NT2/D1 (cell line): Measurements from ENCODE around the gene ZNF618.

Source experiments
- DNase-seq: peaks from one replicate; pipeline ENCODE4 v3.0.0-alpha.2; 2011; ENCODE audit warnings: low read depth, low spot score
- H3K27me3 ChIP-seq: 2 replicates; pipeline ENCODE4 v1.6.0; 2011; ENCODE audit warnings: mild to moderate bottlenecking; ENCODE audit not compliant: insufficient read length, insufficient read depth
- H3K36me3 ChIP-seq: 2 replicates; pipeline ENCODE4 v1.6.1; 2011; ENCODE audit warnings: mild to moderate bottlenecking, low read length, mixed read lengths; ENCODE audit not compliant: insufficient read depth, insufficient read length
- H3K4me1 ChIP-seq: 2 replicates; pipeline ENCODE4 v1.5.1; 2011; ENCODE audit not compliant: insufficient read depth, insufficient read length
- H3K4me3 ChIP-seq: 2 replicates; pipeline ENCODE4 v1.5.1; 2011; ENCODE audit warnings: low read depth; ENCODE audit not compliant: insufficient read length
- H3K9ac ChIP-seq: 2 replicates; pipeline ENCODE4 v1.6.0; 2011; ENCODE audit warnings: low read depth; ENCODE audit not compliant: insufficient read length
- H3K9me3 ChIP-seq: 2 replicates; pipeline ENCODE4 v1.5.1; 2011; ENCODE audit warnings: mild to moderate bottlenecking, low read length; ENCODE audit not compliant: insufficient read depth
- SUZ12 ChIP-seq: IDR thresholded peaks from 2 replicates; pipeline ENCODE4 v1.6.1; 2011; ENCODE audit not compliant: insufficient read length, insufficient read depth; ENCODE audit errors: extremely low read depth
- YY1 ChIP-seq: IDR thresholded peaks from 2 replicates; pipeline ENCODE4 v1.6.1; 2011; ENCODE audit not compliant: insufficient read length, insufficient read depth
- ZNF274 ChIP-seq: IDR thresholded peaks from 2 replicates; pipeline ENCODE4 v1.6.1; 2011; ENCODE audit warnings: mild to moderate bottlenecking, low read depth, low read length

Gene ZNF618

DNA sequence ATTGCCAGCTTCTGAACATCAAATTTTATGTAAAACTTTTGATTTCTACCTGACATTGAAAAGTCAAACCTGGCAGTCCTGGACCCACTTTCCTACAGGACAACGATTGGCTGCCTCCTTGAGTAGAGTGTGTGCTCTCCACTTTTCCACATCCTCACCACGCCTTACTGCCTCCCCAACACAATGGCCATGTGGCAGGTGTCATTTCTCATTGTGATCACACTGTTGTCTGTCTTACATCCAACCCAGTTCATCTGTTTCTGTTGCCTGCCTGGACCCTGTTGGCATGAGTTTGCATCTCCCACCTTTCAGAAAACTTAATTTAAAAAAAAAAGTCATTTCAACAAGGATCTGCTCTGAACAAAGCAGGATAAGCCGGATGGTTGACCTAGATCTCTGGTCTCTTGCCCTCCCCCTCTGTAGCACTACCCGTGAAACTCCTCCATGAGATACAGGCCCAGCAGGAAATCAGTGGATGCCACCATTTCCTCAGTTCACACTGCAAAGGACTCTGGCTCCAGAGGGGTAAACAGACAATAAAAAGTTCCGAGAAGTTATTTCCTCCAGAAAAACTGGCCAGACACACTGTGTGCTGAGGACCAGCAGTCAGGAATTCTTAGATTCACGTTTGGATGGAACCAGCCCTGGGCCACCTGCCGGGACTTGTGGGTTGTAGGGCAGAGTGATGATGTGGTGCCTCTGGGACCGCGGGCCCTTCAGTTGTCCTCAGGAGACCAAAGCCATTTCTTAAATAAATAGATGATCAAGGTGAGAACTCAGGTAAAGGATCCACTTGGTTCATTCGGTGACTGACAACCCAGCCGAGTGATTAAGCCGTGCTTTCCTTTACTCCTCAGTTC lies 153.4 kb downstream of the ZNF618 start:
- no peak for DNase-seq
- Histone ChIP-seq H3K4me3 (no peak overlapping the region), H3K36me3 (peaks cover 35% of the 10 kb centered on the region), H3K4me1 (peaks cover 9% of the 10 kb centered on the region), H3K9me3 (no peaks in the 10 kb centered on the region), H3K9ac (no peak overlapping the region), H3K27me3 (no peaks in the 10 kb centered on the region)
- TF ChIP-seq SUZ12 (no peak), ZNF274 (no peak), YY1 (no peak)

DNA sequence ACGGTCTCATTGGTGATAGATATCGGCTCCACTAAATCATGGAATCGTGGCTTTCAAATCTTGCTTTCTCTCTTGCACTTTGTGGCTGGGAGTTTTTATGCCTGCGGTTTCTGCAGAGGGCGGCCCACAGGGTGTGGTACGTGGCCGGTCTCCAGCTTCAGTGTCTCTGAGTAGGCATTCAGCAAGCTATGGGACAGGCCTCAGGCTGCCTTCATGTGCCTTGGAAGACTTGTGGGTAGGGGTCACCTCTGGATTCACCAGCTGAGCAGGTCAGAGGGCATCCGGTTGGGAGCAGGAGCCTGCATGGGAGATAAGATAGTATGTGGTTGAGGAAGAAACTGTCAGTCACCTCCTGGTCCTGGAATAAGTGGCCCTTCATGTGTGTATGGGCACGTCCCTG lies 154.3 kb downstream of the ZNF618 start:
- Histone ChIP-seq H3K9me3 (no peaks in the 10 kb centered on the region), H3K36me3 (peaks cover 42% of the 10 kb centered on the region), H3K27me3 (no peaks in the 10 kb centered on the region), H3K4me1 (peaks cover 4% of the 10 kb centered on the region), H3K4me3 (no peak overlapping the region), H3K9ac (no peak overlapping the region)
- no peak for DNase-seq
- TF ChIP-seq SUZ12 = no peak
- no peak for TF ChIP-seq ZNF274

DNA sequence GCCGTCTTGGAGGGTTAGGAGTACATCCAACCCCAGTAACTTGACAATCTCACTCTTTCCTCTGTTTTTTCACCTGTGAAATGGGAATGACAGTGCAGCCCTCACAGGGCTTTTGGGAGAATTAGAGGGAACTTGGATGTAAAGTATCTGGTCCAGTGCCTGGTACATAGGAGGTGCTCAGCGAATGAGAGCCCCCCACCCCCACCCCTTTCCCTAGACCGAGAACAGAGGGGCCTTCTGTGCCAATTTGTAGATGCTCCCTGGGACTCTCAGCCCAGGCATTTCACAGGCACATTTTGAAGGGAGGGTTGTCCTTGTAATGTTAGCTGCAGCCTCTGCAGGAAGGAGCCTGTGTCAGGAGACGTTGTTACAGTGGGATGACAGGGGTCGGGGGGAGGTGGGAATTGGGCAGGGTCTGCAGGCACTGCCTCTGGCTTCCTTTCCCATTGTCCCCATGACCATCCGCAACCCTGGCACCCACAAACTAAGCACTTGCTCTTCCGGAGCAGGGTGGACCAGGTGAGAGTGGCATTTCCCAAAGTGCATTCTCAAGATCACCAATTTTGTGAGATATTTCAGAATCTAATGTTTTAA lies 155.0 kb downstream of the ZNF618 start:
- no peak for TF ChIP-seq SUZ12
- no peak for TF ChIP-seq YY1
- no peak for TF ChIP-seq ZNF274
- H3K9me3 ChIP-seq = no peaks in the 10 kb centered on the region
- peaks cover 45% of the 10 kb centered on the region for H3K36me3 ChIP-seq
- DNase-seq = no peak
- no peaks in the 10 kb centered on the region for H3K27me3 ChIP-seq
- H3K4me3 ChIP-seq = no peak overlapping the region
- H3K4me1 ChIP-seq = peaks cover 3% of the 10 kb centered on the region
- H3K9ac ChIP-seq = no peak overlapping the region

DNA sequence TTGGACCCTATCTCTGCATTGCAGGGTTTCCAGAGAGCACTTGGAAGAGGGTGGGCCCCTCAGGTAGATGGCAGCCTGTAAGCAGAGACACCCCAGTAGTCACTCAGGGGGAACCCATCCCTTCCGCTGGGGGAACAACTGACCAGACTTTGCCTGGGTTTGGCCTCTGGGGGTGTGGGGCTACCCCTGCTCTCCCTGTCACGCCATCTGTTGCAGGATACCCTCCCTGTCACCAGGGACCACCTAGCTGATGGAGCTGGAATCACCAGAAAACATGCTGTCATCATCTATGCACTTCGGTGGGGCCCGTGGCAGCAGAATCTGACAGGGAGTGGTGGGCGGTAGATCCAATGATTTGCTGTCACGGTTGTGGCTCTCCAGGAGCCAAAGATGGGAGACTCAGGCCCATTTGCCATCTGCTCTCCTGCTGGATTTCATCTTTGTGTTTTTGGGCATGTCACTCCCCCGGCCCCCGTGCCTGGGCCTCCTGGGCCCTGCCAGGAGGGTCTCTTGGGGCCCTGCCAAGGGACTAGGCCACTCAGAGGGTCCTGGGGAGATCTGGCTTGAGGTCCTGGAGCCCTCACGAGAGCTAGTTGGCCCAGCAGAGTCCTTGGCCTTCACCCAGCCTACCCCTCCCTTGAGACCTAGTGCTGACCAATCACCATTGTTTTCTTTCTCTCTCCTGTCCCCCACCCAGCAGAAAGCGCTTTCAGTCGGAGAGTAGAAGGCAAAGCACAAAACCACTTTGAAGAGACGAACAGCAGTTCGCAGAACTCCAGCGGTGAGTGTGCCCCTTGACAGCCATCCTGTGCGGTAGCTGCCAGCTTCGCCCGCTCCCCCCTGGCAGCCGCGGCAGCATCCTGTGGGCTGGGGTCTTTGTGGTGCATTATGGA lies 156.1 kb downstream of the ZNF618 start:
- Histone ChIP-seq H3K9me3 (no peaks in the 10 kb centered on the region), H3K4me1 (peaks cover 2% of the 10 kb centered on the region), H3K9ac (no peak overlapping the region), H3K27me3 (no peaks in the 10 kb centered on the region), H3K4me3 (no peak overlapping the region), H3K36me3 (peaks cover 54% of the 10 kb centered on the region)
- no peak for DNase-seq
- no peak for TF ChIP-seq YY1

DNA sequence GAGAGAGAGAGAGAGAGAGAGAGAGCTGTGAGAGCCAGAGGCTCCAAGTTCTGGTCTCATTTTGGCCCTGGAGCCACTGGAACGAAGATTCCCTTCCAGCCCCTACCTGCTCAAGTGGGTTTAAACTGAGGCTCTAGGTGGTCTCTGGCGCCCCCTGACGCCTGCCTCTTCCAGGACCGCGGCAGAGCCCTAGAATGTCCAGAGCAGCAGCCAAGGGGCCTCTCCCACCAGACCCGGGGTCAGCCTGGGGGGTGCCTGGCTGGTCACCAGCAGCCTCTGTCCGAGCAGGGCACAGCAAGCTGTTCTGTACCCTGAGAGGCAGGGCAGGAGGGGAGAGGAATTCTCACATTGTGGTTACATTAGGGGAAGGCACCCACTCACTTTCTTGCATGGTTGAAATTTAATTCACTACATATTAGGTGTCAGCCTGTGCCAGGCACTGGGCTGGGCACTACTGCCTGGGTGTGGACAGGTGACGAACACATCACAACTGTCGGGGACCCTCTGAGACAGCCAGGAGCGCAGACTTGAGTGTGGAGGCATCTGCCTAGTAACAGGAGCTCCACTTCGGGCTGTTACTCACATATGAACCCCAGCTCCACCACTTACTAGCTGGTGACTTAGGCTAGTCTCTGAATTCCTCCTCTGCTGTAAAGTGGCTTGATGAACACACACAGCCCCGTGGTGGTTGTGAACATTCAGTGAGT lies 157.4 kb downstream of the ZNF618 start:
- H3K4me3 ChIP-seq = no peak overlapping the region
- H3K9ac ChIP-seq = no peak overlapping the region
- TF ChIP-seq ZNF274 = no peak
- TF ChIP-seq SUZ12 = no peak
- no peak for TF ChIP-seq YY1
- peaks cover 3% of the 10 kb centered on the region for H3K4me1 ChIP-seq
- DNase-seq = peak; percentile 32
- H3K36me3 ChIP-seq = peaks cover 48% of the 10 kb centered on the region
- no peaks in the 10 kb centered on the region for H3K9me3 ChIP-seq
- H3K27me3 ChIP-seq = no peaks in the 10 kb centered on the region

DNA sequence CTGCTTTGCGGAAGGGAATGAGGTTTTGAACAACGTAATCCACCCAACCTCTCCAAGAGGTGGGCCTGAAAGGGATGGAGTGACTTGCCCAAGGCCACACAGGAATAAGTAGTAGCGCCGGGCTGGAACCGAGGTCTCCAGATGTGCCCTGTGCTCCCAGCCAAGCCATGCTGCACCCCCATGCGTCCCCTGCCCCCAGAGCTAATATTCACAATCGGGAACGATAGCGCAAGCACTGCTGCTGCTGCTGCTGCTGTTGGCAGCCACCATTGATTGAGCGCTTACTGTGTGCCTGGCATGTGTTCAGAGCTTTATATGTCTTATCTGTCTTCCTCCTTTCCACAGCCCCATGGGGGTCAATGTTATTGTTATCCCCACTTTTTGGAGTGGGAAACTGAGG lies 158.1 kb downstream of the ZNF618 start:
- no peak for TF ChIP-seq ZNF274
- Histone ChIP-seq H3K9me3 (no peaks in the 10 kb centered on the region), H3K4me1 (peaks cover 7% of the 10 kb centered on the region), H3K27me3 (no peaks in the 10 kb centered on the region), H3K9ac (no peak overlapping the region), H3K4me3 (no peak overlapping the region), H3K36me3 (peaks cover 46% of the 10 kb centered on the region)
- no peak for DNase-seq

DNA sequence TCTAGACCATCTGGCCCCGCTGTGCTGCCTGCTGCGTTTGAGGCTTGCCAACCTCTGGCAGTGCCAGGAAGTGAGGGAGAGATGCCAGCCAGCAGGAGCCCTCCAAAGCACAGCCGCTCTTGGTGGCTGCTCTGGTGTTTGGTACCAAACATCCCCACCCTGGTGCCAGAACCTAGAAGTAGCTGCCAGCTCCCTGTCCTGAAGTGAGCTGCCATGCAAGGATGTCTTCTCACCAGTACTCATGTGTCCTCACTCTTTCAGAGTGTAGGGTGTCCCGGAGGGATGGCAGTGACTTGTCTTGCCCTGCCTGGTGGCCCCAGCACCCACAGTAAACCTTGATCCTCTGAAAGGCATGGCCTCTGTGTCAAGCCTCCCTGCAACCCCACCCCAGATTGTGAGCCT lies 158.6 kb downstream of the ZNF618 start:
- TF ChIP-seq ZNF274 = no peak
- TF ChIP-seq YY1 = no peak
- no peak for TF ChIP-seq SUZ12
- H3K4me3 ChIP-seq = no peak overlapping the region
- H3K27me3 ChIP-seq = no peaks in the 10 kb centered on the region
- DNase-seq = no peak
- no peaks in the 10 kb centered on the region for H3K9me3 ChIP-seq
- peaks cover 7% of the 10 kb centered on the region for H3K4me1 ChIP-seq
- H3K9ac ChIP-seq = no peak overlapping the region
- H3K36me3 ChIP-seq = peaks cover 41% of the 10 kb centered on the region
